H1 (cell line): ENCODE data around the gene CEMIP2. TPM values are rescaled to one million over a fixed set of nuclear protein-coding genes. Genes with fewer than 3 reads are reported as not detected.

ENCODE experiments used
- BCL11A ChIP-seq, 2 experiments: IDR thresholded peaks; one replicate each; pipeline ENCODE4 v1.6.1; 2011; ENCODE audit warnings: low read depth in 2 of 2, low read length in 2 of 2, mild to moderate bottlenecking in 2 of 2
- CBX5 ChIP-seq: fragments of 300-800, 300-1000 bp; sonication (generic); IDR thresholded peaks from 2 replicates; pipeline ENCODE4 v1.7.1; 2016; ENCODE audit warnings: antibody characterized with exemption, low read length, low read depth
- CBX8 ChIP-seq: fragments of 300-800, 300-1000 bp; sonication (generic); IDR thresholded peaks from 2 replicates; pipeline ENCODE4 v1.7.1; 2016; ENCODE audit warnings: low read depth, low read length, borderline replicate concordance
- CHD7 ChIP-seq: fragments of 300-600 bp; sonication (generic); IDR thresholded peaks from 2 replicates; pipeline ENCODE4 v1.7.1; 2012; ENCODE audit warnings: low read length, moderate library complexity, mild to moderate bottlenecking, inconsistent platforms; ENCODE audit not compliant: insufficient replicate concordance
- KDM5A ChIP-seq: fragments of 200-600 bp; IDR thresholded peaks from 2 replicates; pipeline ENCODE4 v1.7.1; 2012; ENCODE audit warnings: mild to moderate bottlenecking, low read length, inconsistent platforms, mixed read lengths
- RBBP5 ChIP-seq: IDR thresholded peaks from 2 replicates; pipeline ENCODE4 v1.7.1; 2012; ENCODE audit warnings: low read depth, mild to moderate bottlenecking, inconsistent platforms, low read length, moderate library complexity, borderline replicate concordance
- RNF2 ChIP-seq: fragments of 200-900, 300-1000 bp; sonication (generic); IDR thresholded peaks from 2 replicates; pipeline ENCODE4 v1.7.1; 2016; ENCODE audit warnings: borderline replicate concordance, low read depth, mild to moderate bottlenecking, antibody characterized with exemption, low read length; ENCODE audit not compliant: poor library complexity, severe bottlenecking; ENCODE audit errors: missing control alignments
- SUZ12 ChIP-seq: fragments of 200-600 bp; sonication (generic); IDR thresholded peaks from 2 replicates; pipeline ENCODE4 v1.6.1; 2012; ENCODE audit warnings: mild to moderate bottlenecking, inconsistent platforms, low read length, moderate library complexity, mixed read lengths
- USF2 ChIP-seq: IDR thresholded peaks from 2 replicates; pipeline ENCODE4 v1.6.1; 2011; ENCODE audit warnings: low read length, improper control_type of control experiment
- polyA plus RNA-seq, 7 experiments: library from polyadenylated mRNA; depleted of rRNA in 3 of 7; stranded (reverse) in 5 of 7; unstranded in 2 of 7; fragments of >200 nt in 5 of 7; fragments of 200-250 nt in 2 of 7; gene quantifications; 1 replicate in 5 of 7; 2 replicates in 1 of 7; 4 replicates in 1 of 7; pipeline versions ENCODE4 v1.2.1 to v1.2.3, GENCODE V29; 2011 to 2013; ENCODE audit warnings: missing spikeins in 2 of 7, mixed read lengths in 2 of 7
- total RNA-seq: library from RNA; stranded (reverse); fragmentation: NEBNext Ultra II Directional; extraction: Animal tissue kit (Norgen Biotek cat#: 25700); gene quantifications from 2 replicates; pipeline ENCODE4 v1.2.1, GENCODE V29; 2021

The CEMIP2 gene
- total and polyA plus RNA-seq, 2 of the 8 experiments (the other 6 are each of a cell fraction or from before 2014, with no cell fraction given), result 25.2 to 52.1 TPM

- TF ChIP-seq CHD7 (no peak), RBBP5 (no peak), RNF2 (no peak), KDM5A (no peak), CBX8 (no peak), BCL11A (IDR thresholded peaks at IDR 0.05; ENCODE audit: low read depth in 2 of 2, low read length in 2 of 2) (no peak), SUZ12 (no peak), USF2 (no peak), CBX5 (no peak)
These were observed 45.9 kb upstream of the CEMIP2 start (continued) for GRCh38 chr9:71814226-71814625.
